AG04449 (cell line): ENCODE results near the gene MDC1.

Source experiments
- CTCF ChIA-PET: fragments of 350-600 bp; formaldehyde crosslinking; extraction: SDS; loops from one replicate; lab custom pipeline; 2021; ENCODE audit warnings: antibody characterized with exemption; lab: Yijun Ruan, JAX
- POLR2A ChIA-PET: fragments of 400-600, 350-600 bp; formaldehyde crosslinking; extraction: SDS; loops from one replicate; lab custom pipeline; 2020; ENCODE audit warnings: antibody characterized with exemption, inconsistent platforms; lab: Yijun Ruan, JAX
- DNase-seq: peaks from one replicate; pipeline ENCODE4 v3.0.0-alpha.2; 2010; ENCODE audit warnings: low read depth, low spot score
- H3K4me3 ChIP-seq: 2 replicates; pipeline ENCODE4 v1.5.1; 2011; ENCODE audit warnings: low read depth, mild to moderate bottlenecking, control low read depth, low read length
- CTCF ChIP-seq: IDR thresholded peaks from one replicate; pipeline ENCODE4 v1.5.1; 2011; ENCODE audit warnings: mild to moderate bottlenecking, moderate library complexity, low read length, control low read depth, inconsistent platforms; ENCODE audit not compliant: insufficient read depth; ENCODE audit errors: missing control alignments

Gene MDC1

GRCh38 chr6:30735668-30736314, 18.7 kb upstream of the MDC1 start:
- ChIA-PET POLR2A (interaction anchor here (1.1 to 1.7 kb wide), 4 partner anchors 9 to 47 kb away, joined by 5 to 11 read pairs (median 7); partner anchors contain the start of gene IER3), CTCF (interaction anchor here (0.9 to 8.6 kb wide), 4 partner anchors 14 to 141 kb away, joined by 3 to 67 read pairs (median 4); partner anchors contain the start of gene TUBB)
- H3K4me3 ChIP-seq: no peak overlapping the region
- no peak for TF ChIP-seq CTCF
- DNase-seq: no peak

GRCh38 chr6:30732237-30732943, 15.3 kb upstream of the MDC1 start:
- no peak overlapping the region for H3K4me3 ChIP-seq
- DNase-seq: no peak
- ChIA-PET POLR2A (interaction anchor here (0.9 to 1.8 kb wide), 3 partner anchors 9 to 11 kb away, joined by 3 to 5 read pairs (median 4); no protein-coding TSS in a partner anchor), CTCF (interaction anchor here (0.7 to 18.8 kb wide), 8 partner anchors 7 to 355 kb away, joined by 3 to 504 read pairs (median 6); partner anchors contain the start of genes DDR1, DHX16, FLOT1 and TUBB)
- no peak for TF ChIP-seq CTCF

- POLR2A ChIA-PET: interaction anchor here (1.0 to 1.8 kb wide), 4 partner anchors 8 to 43 kb away, joined by 3 to 7 read pairs (median 4); no protein-coding TSS in a partner anchor
- no peak overlapping the region for H3K4me3 ChIP-seq
- TF ChIP-seq CTCF: peak; percentile 64
- CTCF ChIA-PET: interaction anchor here (0.6 to 18.8 kb wide), 16 partner anchors 9 to 357 kb away, joined by 3 to 504 read pairs (median 4); partner anchors contain the start of genes DHX16, FLOT1 and TUBB
- DNase-seq: no peak
Observed at GRCh38 chr6:30730601-30731435, 13.7 kb upstream of the MDC1 start.

- DNase-seq: no peak
- peak; percentile 27 for TF ChIP-seq CTCF
- ChIA-PET CTCF (interaction anchor here (0.6 to 18.8 kb wide), 7 partner anchors 11 to 151 kb away, joined by 3 to 504 read pairs (median 5); partner anchors contain the start of gene DHX16), POLR2A (interaction anchor here (0.6 to 1.2 kb wide), 5 partner anchors 10 to 92 kb away, joined by 3 to 4 read pairs (median 3); no protein-coding TSS in a partner anchor)
- no peak overlapping the region for H3K4me3 ChIP-seq
Observed at GRCh38 chr6:30727920-30728553, 11.0 kb upstream of the MDC1 start.

- ChIA-PET CTCF (interaction anchor here (1.4 to 18.8 kb wide), 5 partner anchors 13 to 152 kb away, joined by 3 to 504 read pairs (median 7); partner anchors contain the start of gene DHX16), POLR2A (interaction anchor here (0.6 to 3.8 kb wide), 18 partner anchors 9 to 157 kb away, joined by 3 to 12 read pairs (median 4); partner anchors contain the start of genes DHX16, FLOT1, IER3 and MDC1)
- no peak overlapping the region for H3K4me3 ChIP-seq
- DNase-seq: no peak
- TF ChIP-seq CTCF: no peak
Observed at GRCh38 chr6:30726506-30727413, 9.7 kb upstream of the MDC1 start.
